Measurements from ENCODE around the gene SULT1E1.

DNA sequence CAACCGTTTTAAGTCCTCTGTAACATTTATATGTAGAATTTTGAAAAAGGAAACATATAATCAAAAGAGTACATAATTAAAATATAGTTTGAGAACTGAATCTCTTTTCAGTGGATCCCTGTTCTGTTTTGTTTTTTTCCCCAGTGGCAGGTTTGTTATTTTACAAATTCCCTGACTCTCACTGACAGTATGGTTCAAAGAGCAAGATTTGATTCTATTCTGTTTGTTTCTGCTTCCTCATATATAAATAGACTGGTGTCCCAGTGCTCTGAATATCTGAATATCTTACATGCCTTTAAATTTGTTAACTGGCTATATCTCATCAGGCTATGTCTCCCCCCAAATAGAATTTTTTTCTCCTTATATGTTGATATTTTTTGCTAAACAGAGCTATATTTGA is 16.6 kb downstream of the SULT1E1 start:
- TF ChIP-seq GATA3 (IDR thresholded peaks at IDR 0.05; ENCODE audit: low read depth, low read length) (no peak), GATA2 (IDR thresholded peaks at IDR 0.05; ENCODE audit: low read depth, low read length) (no peak)

Measured in SH-SY5Y (cell line).